ENCODE data around the gene ICAM3.

ICAM3 gene

GRCh38 chr19:10290876-10291553 is 48.4 kb downstream of the ICAM3 start:
- peak; percentile 84 for DNase-seq (ENCODE audit: low spot score)

GRCh38 chr19:10290357-10290875 is 49.0 kb downstream of the ICAM3 start:
- no peak for DNase-seq (ENCODE audit: low spot score)

DNA sequence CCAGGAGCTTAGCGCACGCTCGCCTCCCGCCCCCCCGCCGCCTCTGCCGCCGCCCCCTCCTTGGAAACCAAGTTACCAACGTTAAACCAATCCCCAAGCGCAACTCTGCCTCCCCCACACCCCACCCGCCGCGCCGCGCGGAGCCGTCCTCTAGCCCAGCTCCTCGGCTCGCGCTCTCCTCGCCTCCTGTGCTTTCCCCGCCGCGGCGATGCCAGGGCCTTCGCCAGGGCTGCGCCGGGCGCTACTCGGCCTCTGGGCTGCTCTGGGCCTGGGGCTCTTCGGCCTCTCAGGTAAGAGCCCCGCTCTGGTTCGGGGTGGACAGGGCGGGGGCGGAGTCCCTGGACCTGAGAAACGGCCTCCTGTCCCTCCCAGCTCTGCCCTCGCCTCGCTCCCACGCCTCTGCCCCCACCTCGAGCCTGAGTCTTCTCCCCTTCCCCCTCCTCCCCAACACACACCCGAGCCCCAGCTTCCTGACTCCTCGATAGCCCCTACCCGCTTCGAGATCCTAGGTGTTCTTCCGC is 49.5 kb downstream of the ICAM3 start, which contains the start of gene ICAM5:
Gene ICAM5 (plus strand): TSS at position 117 of the 521 bp plus-strand sequence. CDS start 92 bp downstream, at position 209.
- DNase-seq (ENCODE audit: low spot score): peak; percentile 50

DNA sequence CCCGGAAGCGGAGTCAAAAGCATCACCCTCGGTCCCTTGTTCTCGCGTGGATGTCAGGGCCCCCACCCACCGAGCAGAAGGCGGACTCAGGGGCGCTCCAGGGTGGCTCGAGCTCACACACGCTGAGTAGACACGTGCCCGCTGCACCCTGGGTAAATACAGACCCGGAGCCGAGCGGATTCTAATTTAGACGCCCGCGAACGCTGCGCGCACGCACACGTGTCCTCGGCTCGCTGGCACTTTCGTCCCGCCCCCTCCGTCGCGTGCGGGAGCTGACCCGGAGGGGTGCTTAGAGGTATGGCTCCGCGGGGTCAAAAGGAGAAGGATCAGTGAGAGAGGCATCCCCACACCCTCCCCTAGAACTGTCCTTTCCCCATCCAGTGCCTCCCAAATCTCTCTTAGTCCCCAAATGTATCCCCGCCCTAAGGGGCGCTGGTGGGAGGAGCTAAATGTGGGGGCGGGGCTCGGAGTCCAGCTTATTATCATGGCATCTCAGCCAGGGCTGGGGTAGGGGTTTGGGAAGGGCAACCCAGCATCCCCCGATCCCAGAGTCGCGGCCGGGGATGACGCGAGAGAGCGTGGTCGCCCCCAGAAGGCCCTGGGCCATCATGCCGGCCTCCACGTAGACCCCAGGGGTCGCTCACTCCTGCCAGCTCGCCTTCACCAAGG is 50.1 kb downstream of the ICAM3 start:
- peak; percentile 64 for DNase-seq (ENCODE audit: low spot score)

DNA sequence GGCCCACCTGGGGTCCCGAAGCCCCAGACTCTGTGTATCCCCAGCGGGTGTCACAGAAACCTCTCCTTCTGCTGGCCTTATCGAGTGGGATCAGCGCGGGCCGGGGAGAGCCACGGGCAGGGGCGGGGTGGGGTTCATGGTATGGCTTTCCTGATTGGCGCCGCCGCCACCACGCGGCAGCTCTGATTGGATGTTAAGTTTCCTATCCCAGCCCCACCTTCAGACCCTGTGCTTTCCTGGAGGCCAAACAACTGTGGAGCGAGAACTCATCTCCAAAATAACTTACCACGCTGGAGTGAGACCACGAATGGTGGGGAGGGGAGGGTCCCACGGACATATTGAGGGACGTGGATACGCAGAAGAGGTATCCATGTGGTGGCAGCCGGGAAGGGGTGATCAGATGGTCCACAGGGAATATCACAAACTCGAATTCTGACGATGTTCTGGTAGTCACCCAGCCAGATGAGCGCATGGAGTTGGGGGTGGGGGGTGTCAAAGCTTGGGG is 50.7 kb downstream of the ICAM3 start:
- peak; percentile 84 for DNase-seq (ENCODE audit: low spot score)

DNA sequence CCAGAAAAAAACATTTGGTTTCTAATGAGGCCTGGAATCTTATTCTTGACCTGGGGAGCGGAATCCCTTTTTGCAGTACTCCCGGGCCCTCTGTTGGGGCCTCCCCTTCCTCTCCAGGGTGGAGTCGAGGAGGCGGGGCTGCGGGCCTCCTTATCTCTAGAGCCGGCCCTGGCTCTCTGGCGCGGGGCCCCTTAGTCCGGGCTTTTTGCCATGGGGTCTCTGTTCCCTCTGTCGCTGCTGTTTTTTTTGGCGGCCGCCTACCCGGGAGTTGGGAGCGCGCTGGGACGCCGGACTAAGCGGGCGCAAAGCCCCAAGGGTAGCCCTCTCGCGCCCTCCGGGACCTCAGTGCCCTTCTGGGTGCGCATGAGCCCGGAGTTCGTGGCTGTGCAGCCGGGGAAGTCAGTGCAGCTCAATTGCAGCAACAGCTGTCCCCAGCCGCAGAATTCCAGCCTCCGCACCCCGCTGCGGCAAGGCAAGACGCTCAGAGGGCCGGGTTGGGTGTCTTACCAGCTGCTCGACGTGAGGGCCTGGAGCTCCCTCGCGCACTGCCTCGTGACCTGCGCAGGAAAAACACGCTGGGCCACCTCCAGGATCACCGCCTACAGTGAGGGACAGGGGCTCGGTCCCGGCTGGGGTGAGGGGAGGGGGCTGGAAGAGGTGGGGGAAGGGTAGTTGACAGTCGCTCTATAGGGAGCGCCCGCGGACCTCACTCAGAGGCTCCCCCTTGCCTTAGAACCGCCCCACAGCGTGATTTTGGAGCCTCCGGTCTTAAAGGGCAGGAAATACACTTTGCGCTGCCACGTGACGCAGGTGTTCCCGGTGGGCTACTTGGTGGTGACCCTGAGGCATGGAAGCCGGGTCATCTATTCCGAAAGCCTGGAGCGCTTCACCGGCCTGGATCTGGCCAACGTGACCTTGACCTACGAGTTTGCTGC is 52.4 kb downstream of the ICAM3 start, which contains the start of gene ICAM4:
Gene ICAM4 (plus strand): TSS at position 153 of the 935 bp plus-strand sequence. CDS start 58 bp downstream, at position 211.
- DNase-seq (ENCODE audit: low spot score): no peak

GRCh38 chr19:10285393-10285792 is 54.0 kb downstream of the ICAM3 start:
- no peak for DNase-seq (ENCODE audit: low spot score)

GRCh38 chr19:10284960-10285278 is 54.5 kb downstream of the ICAM3 start:
- DNase-seq (ENCODE audit: low spot score): no peak

DNA sequence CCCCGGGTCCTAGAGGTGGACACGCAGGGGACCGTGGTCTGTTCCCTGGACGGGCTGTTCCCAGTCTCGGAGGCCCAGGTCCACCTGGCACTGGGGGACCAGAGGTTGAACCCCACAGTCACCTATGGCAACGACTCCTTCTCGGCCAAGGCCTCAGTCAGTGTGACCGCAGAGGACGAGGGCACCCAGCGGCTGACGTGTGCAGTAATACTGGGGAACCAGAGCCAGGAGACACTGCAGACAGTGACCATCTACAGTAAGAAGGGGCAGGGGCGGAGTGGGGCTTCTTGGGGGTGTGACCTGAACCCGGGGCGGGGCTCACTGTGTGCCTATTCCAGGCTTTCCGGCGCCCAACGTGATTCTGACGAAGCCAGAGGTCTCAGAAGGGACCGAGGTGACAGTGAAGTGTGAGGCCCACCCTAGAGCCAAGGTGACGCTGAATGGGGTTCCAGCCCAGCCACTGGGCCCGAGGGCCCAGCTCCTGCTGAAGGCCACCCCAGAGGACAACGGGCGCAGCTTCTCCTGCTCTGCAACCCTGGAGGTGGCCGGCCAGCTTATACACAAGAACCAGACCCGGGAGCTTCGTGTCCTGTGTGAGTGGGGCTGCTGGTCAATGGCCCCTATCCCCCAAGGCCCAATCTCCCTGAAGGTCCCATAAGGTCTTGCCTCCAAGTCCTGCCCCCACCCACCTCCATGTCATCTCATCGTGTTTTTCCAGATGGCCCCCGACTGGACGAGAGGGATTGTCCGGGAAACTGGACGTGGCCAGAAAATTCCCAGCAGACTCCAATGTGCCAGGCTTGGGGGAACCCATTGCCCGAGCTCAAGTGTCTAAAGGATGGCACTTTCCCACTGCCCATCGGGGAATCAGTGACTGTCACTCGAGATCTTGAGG is 55.1 kb downstream of the ICAM3 start:
- DNase-seq (ENCODE audit: low spot score): no peak

Measured in GM03348 (cell line).